Activated CD4-positive, CD25-positive, alpha-beta regulatory T cell treated with anti-CD3 and anti-CD28 coated beads, Interleukin-2, amount 50 U/mL, for 72 hours (primary cell): ENCODE measurements around the gene BAZ1B.
"Not testable (repeated sequence)": the region's sequence is repeated elsewhere in the genome, so short reads cannot be mapped to it uniquely, and the experiment has no call there.

Experiments used
- DNase-seq: peaks from one replicate; pipeline ENCODE4 v3.0.0; 2021

BAZ1B gene

DNA sequence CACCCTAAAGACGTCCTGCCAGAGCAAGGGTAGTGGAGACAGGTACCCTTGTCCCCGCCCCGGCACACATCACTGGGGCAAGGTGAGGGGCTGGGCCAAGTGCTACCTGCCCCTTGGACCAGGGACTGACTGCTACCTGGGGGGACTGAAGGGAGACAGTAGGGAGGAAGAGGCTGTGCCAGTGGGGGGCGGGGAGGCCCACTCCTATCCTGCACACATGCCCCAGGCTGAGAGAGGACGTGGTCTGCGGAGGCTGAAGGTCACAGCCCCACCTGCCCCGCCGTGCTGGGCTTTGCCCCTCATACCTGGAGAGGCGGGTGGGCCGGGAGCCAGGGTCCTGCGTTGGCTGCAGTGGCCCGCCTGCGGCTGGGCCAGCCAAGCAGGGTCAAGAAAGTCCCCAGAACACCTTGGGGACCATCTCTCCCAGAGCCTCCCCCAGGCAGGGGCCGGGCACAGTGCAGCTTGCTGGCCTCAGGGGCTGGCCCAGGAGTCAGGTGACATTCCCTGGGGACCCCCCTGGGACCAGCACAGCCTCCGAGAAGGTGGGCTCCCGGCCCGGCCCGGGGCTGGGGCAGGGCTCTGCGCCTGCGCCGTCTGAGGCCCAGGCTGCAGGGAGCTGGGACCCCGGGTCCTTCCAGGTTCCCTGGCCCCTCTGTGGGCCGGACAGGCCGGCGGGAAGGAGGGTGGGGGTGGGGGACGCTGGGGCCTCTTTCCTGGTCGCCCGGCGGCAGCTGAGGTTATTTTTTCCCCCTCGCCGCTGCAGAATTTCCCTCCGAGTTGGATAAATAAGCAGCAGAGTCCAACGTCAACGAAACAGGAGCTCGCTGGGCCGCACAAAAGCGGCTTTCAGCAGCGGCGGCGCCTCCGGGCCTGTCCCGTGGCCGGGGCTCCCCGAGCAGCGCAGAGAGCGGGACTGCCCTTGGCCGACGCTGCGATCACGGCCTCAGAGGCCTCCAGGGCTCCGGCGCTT, 98.3 kb downstream of the BAZ1B start:
- no peak for DNase-seq

DNA sequence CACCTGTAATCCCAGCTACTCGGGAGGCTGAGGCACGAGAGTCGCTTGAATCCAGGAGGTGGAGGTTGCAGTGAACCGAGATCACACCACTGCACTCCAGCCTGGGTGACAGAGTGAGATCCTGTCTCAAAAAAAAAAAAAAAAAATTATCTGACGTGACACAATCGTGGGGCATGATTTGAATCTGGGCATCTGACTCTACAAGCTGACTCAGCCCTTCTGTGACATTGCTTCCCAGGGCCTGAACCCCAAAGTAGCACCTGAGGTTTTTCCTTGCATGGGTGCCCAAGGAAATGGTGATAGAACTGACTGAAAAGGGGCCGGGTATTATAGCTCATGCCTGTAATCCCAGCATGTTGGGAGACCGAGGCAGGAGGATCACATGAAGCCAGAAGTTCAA, 101.5 kb downstream of the BAZ1B start:
- DNase-seq = not testable (repeated sequence)

DNA sequence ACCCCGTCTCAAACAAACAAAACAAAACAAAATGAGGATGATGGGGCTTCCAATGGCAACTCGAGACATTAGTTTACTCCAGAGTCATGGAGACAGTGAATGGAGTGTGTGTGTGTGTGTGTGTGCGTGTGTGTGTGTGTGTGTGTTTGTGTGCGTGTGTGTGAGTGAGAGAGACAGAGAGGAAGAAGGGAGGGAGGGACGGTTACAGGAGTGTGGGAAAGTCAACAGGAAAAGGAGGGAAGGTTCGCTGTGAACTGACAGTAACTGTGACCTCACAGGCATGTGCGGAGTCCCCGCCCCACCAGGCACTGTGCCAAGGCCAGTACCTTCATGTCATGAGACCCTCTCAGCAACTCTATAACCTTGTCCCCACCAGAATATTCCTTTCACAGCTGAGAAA, 102.1 kb downstream of the BAZ1B start:
- DNase-seq = not testable (repeated sequence)

DNA sequence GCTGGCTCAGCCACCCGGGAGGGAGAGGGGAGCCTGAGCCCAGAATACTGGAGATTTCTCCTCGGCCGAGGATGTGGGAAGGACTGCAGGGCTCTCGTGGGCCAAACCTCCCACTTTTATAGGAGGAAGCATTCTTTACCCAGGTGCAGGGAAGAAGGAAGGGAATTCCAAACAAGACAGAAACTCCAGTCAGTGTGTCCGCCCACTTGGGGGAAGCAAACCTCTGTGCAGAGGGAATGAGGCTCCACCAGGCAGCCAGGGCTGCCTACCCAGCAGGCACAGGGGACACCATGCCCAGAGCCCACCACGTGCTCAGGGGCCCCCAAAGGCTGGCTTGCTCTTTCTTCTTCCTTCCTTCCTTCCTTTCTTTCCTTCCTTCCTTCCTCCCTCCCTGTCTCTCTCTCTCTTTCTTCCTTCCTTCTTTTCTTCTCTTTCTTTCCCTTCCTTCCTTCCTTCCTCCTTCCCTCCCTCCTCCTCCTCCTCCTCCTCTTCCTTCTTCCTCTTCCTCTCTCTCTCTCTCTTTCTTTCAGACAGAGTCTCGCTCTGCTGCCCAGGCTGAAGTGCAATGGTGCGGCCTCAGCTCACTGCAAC, 103.9 kb downstream of the BAZ1B start:
- no peak for DNase-seq

GRCh38 chr7:73410541-73411131, 111.5 kb downstream of the BAZ1B start:
- DNase-seq = not testable (repeated sequence)

DNA sequence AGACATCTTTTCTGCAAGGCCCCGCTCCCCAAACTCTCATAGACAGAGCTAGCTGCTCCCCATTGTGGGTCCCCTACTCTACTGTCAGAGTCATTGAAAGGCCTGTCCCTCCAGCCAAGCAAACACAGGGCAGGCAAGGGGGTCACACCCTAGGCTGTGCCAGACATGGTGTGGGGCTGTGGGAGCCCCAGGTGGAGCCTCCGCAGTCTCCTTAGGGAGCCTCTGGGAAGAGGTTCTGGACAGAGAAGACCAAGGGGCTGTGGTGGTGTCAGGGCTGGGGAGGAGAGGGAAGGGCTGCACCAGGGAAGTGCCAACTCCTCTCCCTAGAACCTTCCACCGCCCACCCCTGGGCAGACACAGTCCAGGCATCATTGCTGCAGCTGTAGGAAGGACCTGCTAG, 117.2 kb downstream of the BAZ1B start:
- DNase-seq = not testable (repeated sequence)

DNA sequence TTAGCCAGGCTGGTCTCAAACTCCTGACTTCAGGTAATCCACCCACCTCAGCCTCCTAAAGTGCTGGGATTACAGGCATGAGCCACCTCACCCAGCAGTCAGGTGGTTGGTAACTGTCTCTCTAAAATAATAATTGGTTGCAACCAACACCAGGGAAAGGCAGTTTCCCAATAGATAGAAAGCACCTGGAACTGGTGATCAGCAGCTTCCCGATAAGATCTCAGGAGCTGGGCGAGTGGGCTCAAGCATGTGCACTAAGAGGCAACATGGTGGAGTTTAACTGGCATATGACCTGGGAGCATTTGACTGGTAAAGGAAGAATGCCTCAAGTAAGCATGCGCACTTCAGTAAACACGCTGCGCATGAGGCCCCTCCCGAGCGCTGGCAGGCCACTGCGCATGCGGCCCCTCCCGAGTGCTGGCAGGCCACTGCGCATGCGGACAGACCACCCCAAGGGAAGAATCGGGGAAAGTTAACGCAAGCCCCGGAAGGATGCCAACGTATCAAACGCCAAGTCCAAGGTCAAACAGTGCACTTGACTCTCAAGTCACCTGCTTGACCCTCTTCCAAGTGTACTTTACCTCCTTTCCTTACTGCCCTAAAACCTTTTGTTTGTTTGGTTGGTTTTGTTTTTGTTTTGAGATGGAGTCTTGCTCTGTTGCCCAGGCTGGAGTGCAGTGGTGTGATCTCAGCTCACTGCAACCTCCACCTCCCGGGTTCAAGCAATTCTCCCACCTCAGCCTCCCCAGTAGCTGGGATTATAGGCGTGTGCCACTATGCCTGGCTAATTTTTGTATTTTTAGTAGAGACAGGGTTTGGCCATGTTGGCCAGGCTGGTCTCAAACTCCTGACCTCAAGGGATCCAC, 122.7 kb downstream of the BAZ1B start:
- DNase-seq = peak; percentile 67

- no peak for DNase-seq
These were observed 124.4 kb downstream of the BAZ1B start for GRCh38 chr7:73397521-73398281.

- no peak for DNase-seq
These were observed 126.3 kb downstream of the BAZ1B start for GRCh38 chr7:73395538-73396503.

DNA sequence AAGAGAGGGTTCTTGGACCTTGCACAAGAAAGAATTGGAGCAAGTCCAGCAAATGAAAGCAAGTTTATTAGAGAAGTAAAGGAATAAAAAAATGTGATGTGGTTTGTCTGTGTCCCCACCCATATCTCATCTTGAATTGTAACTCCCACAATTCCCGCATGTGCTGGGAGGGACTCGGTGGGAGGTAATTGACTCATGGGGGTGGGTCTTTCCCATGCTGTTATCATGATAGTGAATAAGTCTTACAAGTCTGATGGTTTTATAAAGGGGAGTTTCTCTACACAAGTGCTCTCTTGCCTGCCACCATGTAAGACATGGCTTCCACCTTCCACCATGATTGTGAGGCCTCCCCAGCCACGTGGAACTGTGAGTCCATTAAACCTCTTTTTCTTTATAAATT, 127.7 kb downstream of the BAZ1B start:
- DNase-seq = no peak

GRCh38 chr7:73391396-73391795, 130.7 kb downstream of the BAZ1B start:
- no peak for DNase-seq
